HEK293T (cell line): ENCODE results near the gene SCAMP4.

Experiments used
- CTCF ChIA-PET: fragments of 350-600 bp; formaldehyde crosslinking; extraction: SDS; loops from one replicate; lab custom pipeline; 2021; ENCODE audit warnings: antibody characterized with exemption, inconsistent platforms; lab: Yijun Ruan, JAX
- POLR2A ChIA-PET: fragments of 350-600 bp; formaldehyde crosslinking; extraction: SDS; loops from one replicate; lab custom pipeline; 2020; ENCODE audit warnings: antibody characterized with exemption, inconsistent platforms; lab: Yijun Ruan, JAX
- DNase-seq: peaks from one replicate; pipeline ENCODE4 v3.0.0; 2012; ENCODE audit warnings: mixed read lengths; ENCODE audit errors: extremely low spot score
- ARNT ChIP-seq: fragments of 450-650 bp; IDR thresholded peaks from 2 replicates; pipeline ENCODE4 v1.6.1; 2017; ENCODE audit warnings: mild to moderate bottlenecking
- BHLHE40 ChIP-seq: fragments of 450-650 bp; IDR thresholded peaks from 2 replicates; pipeline ENCODE4 v1.6.1; 2016; ENCODE audit warnings: mild to moderate bottlenecking, moderate library complexity, borderline replicate concordance
- CTBP1 ChIP-seq: fragments of 450-650 bp; IDR thresholded peaks from 2 replicates; pipeline ENCODE4 v1.6.1; 2016; ENCODE audit warnings: borderline replicate concordance
- ELF4 ChIP-seq: fragments of 450-650 bp; IDR thresholded peaks from 2 replicates; pipeline ENCODE4 v1.6.1; 2017; ENCODE audit warnings: antibody characterized with exemption
- FOXA1 ChIP-seq: fragments of 450-650 bp; IDR thresholded peaks from 2 replicates; pipeline ENCODE4 v1.6.1; 2016; ENCODE audit warnings: mild to moderate bottlenecking
- FOXK2 ChIP-seq: fragments of 450-650 bp; IDR thresholded peaks from 2 replicates; pipeline ENCODE4 v1.6.1; 2016; ENCODE audit warnings: mild to moderate bottlenecking
- FOXM1 ChIP-seq: fragments of 450-650 bp; IDR thresholded peaks from 2 replicates; pipeline ENCODE4 v1.6.1; 2017; ENCODE audit warnings: mild to moderate bottlenecking, borderline replicate concordance
- HDGF ChIP-seq: fragments of 450-650 bp; IDR thresholded peaks from 2 replicates; pipeline ENCODE4 v1.6.1; 2017; ENCODE audit warnings: antibody characterized with exemption, borderline replicate concordance
- L3MBTL2 ChIP-seq: fragments of 450-650 bp; conservative IDR thresholded peaks from 2 replicates; pipeline ENCODE4 v1.6.1; 2016; ENCODE audit warnings: mild to moderate bottlenecking
- LEF1 ChIP-seq: fragments of 450-650 bp; IDR thresholded peaks from 2 replicates; pipeline ENCODE4 v1.6.1; 2017; ENCODE audit warnings: mild to moderate bottlenecking, borderline replicate concordance
- NFRKB ChIP-seq: fragments of 450-650 bp; IDR thresholded peaks from 2 replicates; pipeline ENCODE4 v1.6.1; 2016; ENCODE audit warnings: mild to moderate bottlenecking, moderate library complexity
- PKNOX1 ChIP-seq: fragments of 450-650 bp; IDR thresholded peaks from 2 replicates; pipeline ENCODE4 v1.6.1; 2016
- SP1 ChIP-seq: fragments of 450-650 bp; IDR thresholded peaks from 2 replicates; pipeline ENCODE4 v1.6.1; 2017
- SUZ12 ChIP-seq: fragments of 450-650 bp; IDR thresholded peaks from 2 replicates; pipeline ENCODE4 v1.6.1; 2016; ENCODE audit warnings: mild to moderate bottlenecking
- TARDBP ChIP-seq: fragments of 450-650 bp; IDR thresholded peaks from 2 replicates; pipeline ENCODE4 v1.6.1; 2016
- ZNF384 ChIP-seq: fragments of 450-650 bp; IDR thresholded peaks from 2 replicates; pipeline ENCODE4 v1.6.1; 2016

SCAMP4 gene

GRCh38 chr19:1863328-1863637 lies 41.9 kb upstream of the SCAMP4 start, which contains the start of gene KLF16:
Gene KLF16, minus strand, starts transcription at chr19:1863579. Its CDS starts 82 bp downstream, at chr19:1863497.
- POLR2A ChIA-PET: no interaction called here
- CTCF ChIA-PET: no interaction called here
- no peak for DNase-seq
- TF ChIP-seq NFRKB: no peak
- no peak for TF ChIP-seq ARNT
- no peak for TF ChIP-seq L3MBTL2
- TF ChIP-seq ELF4: no peak
- TF ChIP-seq LEF1: no peak
- TF ChIP-seq SP1: no peak
- TF ChIP-seq FOXK2: no peak
- no peak for TF ChIP-seq SUZ12
- TF ChIP-seq FOXA1: no peak
- TF ChIP-seq FOXM1: no peak

- ChIA-PET POLR2A (interaction anchor here (1.4 to 1.6 kb wide), 3 partner anchors 11 to 33 kb away, joined by 6 to 17 read pairs (median 7); no protein-coding TSS in a partner anchor), CTCF (interaction anchor here (1.4 kb wide), 1 partner anchor 26 kb away, joined by 4 read pairs; no protein-coding TSS in a partner anchor)
- DNase-seq: peak; percentile 92
- peak; percentile 89 for TF ChIP-seq FOXM1
- TF ChIP-seq CTBP1: no peak
- TF ChIP-seq FOXK2: no peak
- TF ChIP-seq TARDBP: no peak
- TF ChIP-seq ARNT: no peak
- TF ChIP-seq L3MBTL2: peak; percentile 72
These were observed 41.3 kb upstream of the SCAMP4 start for GRCh38 chr19:1863638-1864479.

- ChIA-PET POLR2A (interaction anchor here (1.4 to 1.6 kb wide), 3 partner anchors 11 to 32 kb away, joined by 6 to 17 read pairs (median 7); no protein-coding TSS in a partner anchor), CTCF (interaction anchor here (1.4 kb wide), 1 partner anchor 27 kb away, joined by 4 read pairs; no protein-coding TSS in a partner anchor)
- DNase-seq: peak; percentile 65
- TF ChIP-seq FOXA1: no peak
- TF ChIP-seq LEF1: peak; percentile 65; the same call in 1 of the 2 replicates
- peak; percentile 97; the same call in 1 of the 2 replicates for TF ChIP-seq HDGF
- TF ChIP-seq L3MBTL2: 0 out of 2 replicates have a peak, but pooled peaks have one; percentile 4
- TF ChIP-seq BHLHE40: no peak
- peak; percentile 29; the same call in 1 of the 2 replicates for TF ChIP-seq FOXM1
- no peak for TF ChIP-seq SP1
These were observed 40.6 kb upstream of the SCAMP4 start for GRCh38 chr19:1864480-1865171.

- no peak for DNase-seq
- ChIA-PET CTCF (interaction anchor here (0.6 to 1.4 kb wide), 2 partner anchors 27 to 39 kb away, joined by 4 to 5 read pairs; no protein-coding TSS in a partner anchor), POLR2A (interaction anchor here (1.4 to 1.6 kb wide), 4 partner anchors 10 to 32 kb away, joined by 4 to 17 read pairs (median 6); no protein-coding TSS in a partner anchor)
- TF ChIP-seq L3MBTL2: no peak
- no peak for TF ChIP-seq CTBP1
- TF ChIP-seq TARDBP: no peak
- no peak for TF ChIP-seq PKNOX1
- TF ChIP-seq SP1: no peak
These were observed 39.8 kb upstream of the SCAMP4 start for GRCh38 chr19:1865172-1866010.

- ChIA-PET CTCF (interaction anchor here (0.6 kb wide), 1 partner anchor 61 kb away, joined by 3 read pairs; no protein-coding TSS in a partner anchor), POLR2A (interaction anchor here (1.2 to 1.5 kb wide), 2 partner anchors 9 to 10 kb away, joined by 3 to 4 read pairs; no protein-coding TSS in a partner anchor)
- TF ChIP-seq SP1 (no peak), FOXM1 (no peak), HDGF (no peak), ELF4 (no peak), BHLHE40 (no peak), PKNOX1 (no peak), NFRKB (no peak)
- DNase-seq: no peak
These were observed 38.4 kb upstream of the SCAMP4 start for GRCh38 chr19:1866693-1867348.

GRCh38 chr19:1867349-1867724 lies 37.9 kb upstream of the SCAMP4 start:
- ChIA-PET CTCF (no interaction called here), POLR2A (interaction anchor here (1.2 kb wide), 1 partner anchor 9 kb away, joined by 3 read pairs; no protein-coding TSS in a partner anchor)
- TF ChIP-seq PKNOX1 (no peak), FOXM1 (no peak), ZNF384 (no peak), ARNT (no peak), HDGF (no peak), NFRKB (no peak), SUZ12 (no peak), TARDBP (no peak), LEF1 (no peak), SP1 (no peak), BHLHE40 (no peak), FOXK2 (no peak), FOXA1 (no peak), CTBP1 (no peak), ELF4 (no peak)
- DNase-seq: no peak
